HG02840 (cell line): ENCODE data around the gene NAT16.
"Not testable (repeated sequence)": the region's sequence is repeated elsewhere in the genome, so short reads cannot be mapped to it uniquely, and the experiment has no call there.

Source experiments
- ATAC-seq: cut with Tn5 transposase; IDR thresholded peaks from one replicate; pipeline ENCODE4 v1.9.1; 2021; ENCODE audit warnings: mild to moderate bottlenecking, moderate library complexity, moderate number of reproducible peaks; ENCODE audit not compliant: unreplicated experiment, low FRiP score

The NAT16 gene

GRCh38 chr7:101132626-101133600 lies 47.2 kb downstream of the NAT16 start:
- ATAC-seq, result not testable (repeated sequence)

- no peak for ATAC-seq
Measured at GRCh38 chr7:101129603-101130117, 50.4 kb downstream of the NAT16 start.

DNA sequence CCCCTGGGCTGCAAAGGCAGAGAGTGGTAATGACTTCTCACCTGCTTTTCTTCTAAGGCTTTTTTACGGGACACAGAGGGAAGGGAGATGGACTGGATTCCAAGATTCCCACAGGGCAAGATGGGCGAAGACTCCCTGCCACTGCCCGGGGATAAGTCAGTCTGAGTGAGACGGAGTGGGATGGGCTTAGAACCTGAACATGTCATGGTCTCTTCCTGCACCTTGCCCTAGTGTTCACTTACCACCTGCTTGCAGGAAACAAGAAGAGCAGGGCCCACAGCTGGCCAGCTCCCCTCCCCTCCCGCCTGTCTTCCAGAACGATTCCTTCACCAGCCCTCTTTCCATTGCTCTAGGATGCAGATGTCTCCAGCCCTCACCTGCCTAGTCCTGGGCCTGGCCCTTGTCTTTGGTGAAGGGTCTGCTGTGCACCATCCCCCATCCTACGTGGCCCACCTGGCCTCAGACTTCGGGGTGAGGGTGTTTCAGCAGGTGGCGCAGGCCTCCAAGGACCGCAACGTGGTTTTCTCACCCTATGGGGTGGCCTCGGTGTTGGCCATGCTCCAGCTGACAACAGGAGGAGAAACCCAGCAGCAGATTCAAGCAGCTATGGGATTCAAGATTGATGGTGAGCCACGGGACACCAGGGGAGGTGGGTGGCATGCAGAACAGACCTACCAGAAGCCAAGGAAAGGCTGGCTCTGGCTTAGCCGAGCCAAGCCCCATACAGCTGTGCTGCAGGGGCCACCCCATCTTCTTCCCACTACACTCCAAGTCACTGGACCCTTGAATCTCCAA lies 51.9 kb downstream of the NAT16 start:
- no peak for ATAC-seq

- no peak for ATAC-seq
Measured at GRCh38 chr7:101127460-101128039, 52.5 kb downstream of the NAT16 start.

GRCh38 chr7:101126651-101127459 lies 53.2 kb downstream of the NAT16 start, which contains the start of gene SERPINE1:
Gene SERPINE1, plus strand, starts transcription at chr7:101127104. Its CDS starts 1,290 bp downstream, at chr7:101128394.
- no peak for ATAC-seq

GRCh38 chr7:101125989-101126650 lies 54.0 kb downstream of the NAT16 start:
- no peak for ATAC-seq

DNA sequence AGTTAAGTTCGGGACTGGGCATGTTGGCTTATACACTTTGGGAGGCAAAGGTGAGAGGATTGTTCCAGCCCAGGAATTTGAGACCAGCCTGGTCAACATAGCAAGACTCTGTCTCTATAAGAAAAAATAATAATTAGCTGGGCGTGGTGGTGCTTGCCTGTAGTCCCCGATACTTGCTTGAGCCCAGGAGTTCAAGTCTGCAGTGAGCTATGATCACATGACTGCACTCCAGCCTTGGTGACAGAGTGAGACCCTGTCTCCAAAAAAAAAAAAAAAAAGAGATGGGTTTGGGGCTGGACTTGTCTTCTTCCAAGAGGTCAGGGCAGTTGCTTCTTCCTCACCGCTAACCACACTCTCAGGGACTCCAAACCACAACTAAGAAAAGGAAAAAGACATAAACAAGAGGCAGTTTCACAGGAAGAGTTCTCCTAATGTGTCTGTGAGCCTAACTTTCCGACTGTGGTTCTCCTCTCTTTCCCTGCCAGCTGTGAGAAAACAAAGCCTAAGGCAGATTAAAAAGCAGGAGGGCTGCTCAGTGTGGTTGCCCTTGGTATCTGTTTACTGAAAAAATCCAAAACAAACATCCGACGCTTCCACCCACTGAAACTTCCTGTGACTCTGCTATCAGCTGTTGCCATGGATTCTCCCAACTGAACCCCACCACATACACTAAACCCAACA lies 55.6 kb downstream of the NAT16 start:
- ATAC-seq, result no peak

- ATAC-seq, result no peak
Measured at GRCh38 chr7:101123703-101124068, 56.4 kb downstream of the NAT16 start.

DNA sequence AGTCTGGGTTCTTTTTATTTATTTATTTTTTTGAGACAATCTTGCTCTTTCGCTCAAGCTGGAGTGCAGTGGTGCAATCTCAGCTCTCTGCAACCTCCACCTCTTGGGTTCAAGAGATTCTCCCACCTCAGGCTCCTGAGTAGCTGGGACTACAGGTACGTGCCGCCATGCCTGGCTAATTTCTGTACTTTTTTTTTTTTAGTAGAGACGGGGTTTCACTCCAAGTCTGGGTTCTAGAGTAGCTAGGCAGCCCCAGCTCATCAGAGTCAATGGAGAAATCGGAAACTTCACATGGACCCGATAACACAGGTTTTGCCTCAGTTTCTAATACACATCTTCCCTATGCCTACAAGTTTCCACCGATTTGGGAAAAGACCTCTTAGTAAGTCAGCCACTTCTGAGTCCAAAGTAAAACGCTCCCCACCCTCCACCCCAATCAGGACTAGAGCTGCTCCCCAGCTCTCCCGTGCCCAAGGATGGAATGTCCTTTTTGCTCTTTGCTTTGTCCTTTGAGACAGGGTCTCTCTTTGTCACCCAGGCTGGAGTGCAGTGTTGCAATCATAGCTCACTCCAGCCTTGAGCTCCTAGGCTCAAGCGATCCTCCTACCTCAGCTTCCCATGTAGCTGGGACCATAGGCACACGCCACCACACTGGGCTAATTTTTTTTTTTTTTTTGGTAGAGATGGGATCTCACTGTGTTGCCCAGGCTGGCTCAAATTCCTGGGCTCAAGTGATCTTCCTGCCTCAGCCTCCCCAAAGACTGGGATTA lies 57.0 kb downstream of the NAT16 start:
- ATAC-seq, result no peak

DNA sequence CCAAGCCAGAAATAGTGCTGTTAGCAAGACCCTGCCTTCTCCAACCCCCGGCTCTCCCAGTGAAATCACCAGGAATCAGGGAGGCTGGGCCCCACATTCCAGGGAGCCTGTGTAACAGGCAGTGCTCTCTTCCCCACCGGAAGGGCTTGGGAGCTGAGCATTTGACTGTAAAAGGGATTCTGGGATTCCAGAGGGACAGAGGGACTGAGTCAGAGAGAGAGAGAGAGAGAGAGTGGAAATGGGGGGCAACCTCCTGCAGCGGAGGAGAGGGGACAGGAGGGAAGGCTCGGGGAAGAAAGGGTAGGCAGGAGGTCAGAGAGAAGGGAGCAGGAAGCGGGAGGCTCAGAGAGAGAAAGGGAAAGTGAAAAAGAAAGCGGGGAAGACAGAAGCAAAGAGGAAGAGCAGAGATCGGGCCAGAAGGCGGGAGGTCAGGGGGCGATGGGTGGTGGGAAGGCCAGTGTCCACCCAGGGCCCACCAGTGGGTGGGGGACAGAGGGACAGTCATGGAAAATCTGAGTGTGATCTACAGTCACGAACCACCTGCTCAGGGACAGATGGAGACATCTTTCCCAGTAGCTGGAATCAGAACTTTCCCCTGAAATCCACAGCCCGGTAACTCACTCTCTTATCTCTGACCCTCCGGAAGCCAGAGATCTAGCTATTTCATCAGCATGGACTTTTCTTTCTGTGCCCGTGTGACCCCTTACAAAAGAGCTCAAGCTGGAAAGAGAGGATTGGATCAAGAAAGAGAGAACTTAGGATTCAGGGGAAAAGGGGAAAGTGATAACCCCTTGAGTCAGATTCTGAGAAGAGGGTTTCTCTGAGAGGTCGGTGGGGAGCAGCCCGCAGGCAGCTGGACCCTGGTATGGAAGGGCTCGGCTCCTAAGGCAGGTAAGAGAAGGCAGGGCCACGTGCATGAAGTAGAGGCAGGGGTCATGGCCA lies 57.8 kb downstream of the NAT16 start:
- ATAC-seq, result no peak

- ATAC-seq, result not testable (repeated sequence)
Measured at GRCh38 chr7:101121631-101121990, 58.5 kb downstream of the NAT16 start.
